ENCODE data around the gene QSOX1.

The QSOX1 gene

GRCh38 chr1:180181996-180182642, 27.4 kb downstream of the QSOX1 start:
- TF ChIP-seq CTCF (IDR thresholded peaks at IDR 0.05; ENCODE audit: low read depth, low read length), result no peak
- Histone ChIP-seq H3K4me1 (no peaks in the 10 kb centered on the region), H3K36me3 (no peaks in the 10 kb centered on the region), H3K27me3 (no peaks in the 10 kb centered on the region), H3K9me3 (no peaks in the 10 kb centered on the region), H3K4me3 (ENCODE audit: low read depth, low read length) (no peak overlapping the region)
- DNase-seq, result no peak

GRCh38 chr1:180182643-180183311, 28.1 kb downstream of the QSOX1 start:
- Histone ChIP-seq H3K4me1 (no peaks in the 10 kb centered on the region), H3K36me3 (no peaks in the 10 kb centered on the region), H3K9me3 (no peaks in the 10 kb centered on the region), H3K4me3 (ENCODE audit: low read depth, low read length) (no peak overlapping the region), H3K27me3 (no peaks in the 10 kb centered on the region)
- no peak for TF ChIP-seq CTCF (IDR thresholded peaks at IDR 0.05; ENCODE audit: low read depth, low read length)
- no peak for DNase-seq

- H3K4me3 ChIP-seq (ENCODE audit: low read depth, low read length), result no peak overlapping the region
These were observed 28.8 kb downstream of the QSOX1 start for GRCh38 chr1:180183426-180183825.

GRCh38 chr1:180184041-180184440, 29.4 kb downstream of the QSOX1 start:
- no peaks in the 10 kb centered on the region for H3K9me3 ChIP-seq
- no peak for TF ChIP-seq CTCF (IDR thresholded peaks at IDR 0.05; ENCODE audit: low read depth, low read length)
- no peaks in the 10 kb centered on the region for H3K4me1 ChIP-seq

More at GRCh38 chr1:180183426-180183825, 28.8 kb downstream of the QSOX1 start:
- Histone ChIP-seq H3K4me1 (no peaks in the 10 kb centered on the region), H3K27me3 (no peaks in the 10 kb centered on the region), H3K36me3 (no peaks in the 10 kb centered on the region), H3K9me3 (no peaks in the 10 kb centered on the region)
- DNase-seq, result no peak
- TF ChIP-seq CTCF (IDR thresholded peaks at IDR 0.05; ENCODE audit: low read depth, low read length), result no peak

GRCh38 chr1:180185281-180185680, 30.6 kb downstream of the QSOX1 start:
- Histone ChIP-seq H3K9me3 (no peaks in the 10 kb centered on the region), H3K27me3 (no peaks in the 10 kb centered on the region), H3K4me1 (no peaks in the 10 kb centered on the region), H3K36me3 (no peaks in the 10 kb centered on the region), H3K4me3 (ENCODE audit: low read depth, low read length) (no peak overlapping the region)
- no peak for TF ChIP-seq CTCF (IDR thresholded peaks at IDR 0.05; ENCODE audit: low read depth, low read length)
- peak; percentile 1 for DNase-seq

More at GRCh38 chr1:180184041-180184440, 29.4 kb downstream of the QSOX1 start:
- H3K27me3 ChIP-seq, result no peaks in the 10 kb centered on the region
- no peaks in the 10 kb centered on the region for H3K36me3 ChIP-seq
- H3K4me3 ChIP-seq (ENCODE audit: low read depth, low read length), result no peak overlapping the region
- DNase-seq, result no peak

GRCh38 chr1:180185971-180186645, 31.4 kb downstream of the QSOX1 start:
- no peak for TF ChIP-seq CTCF (IDR thresholded peaks at IDR 0.05; ENCODE audit: low read depth, low read length)
- no peak overlapping the region for H3K4me3 ChIP-seq (ENCODE audit: low read depth, low read length)
- H3K4me1 ChIP-seq, result no peaks in the 10 kb centered on the region
- no peaks in the 10 kb centered on the region for H3K27me3 ChIP-seq
- H3K9me3 ChIP-seq, result no peaks in the 10 kb centered on the region
- DNase-seq, result peak; percentile 1
- no peaks in the 10 kb centered on the region for H3K36me3 ChIP-seq
